ENCODE measurements around the gene PSMC3IP.
"Not testable (repeated sequence)": the region's sequence is repeated elsewhere in the genome, so short reads cannot be mapped to it uniquely, and the experiment has no call there.

Gene PSMC3IP

DNA sequence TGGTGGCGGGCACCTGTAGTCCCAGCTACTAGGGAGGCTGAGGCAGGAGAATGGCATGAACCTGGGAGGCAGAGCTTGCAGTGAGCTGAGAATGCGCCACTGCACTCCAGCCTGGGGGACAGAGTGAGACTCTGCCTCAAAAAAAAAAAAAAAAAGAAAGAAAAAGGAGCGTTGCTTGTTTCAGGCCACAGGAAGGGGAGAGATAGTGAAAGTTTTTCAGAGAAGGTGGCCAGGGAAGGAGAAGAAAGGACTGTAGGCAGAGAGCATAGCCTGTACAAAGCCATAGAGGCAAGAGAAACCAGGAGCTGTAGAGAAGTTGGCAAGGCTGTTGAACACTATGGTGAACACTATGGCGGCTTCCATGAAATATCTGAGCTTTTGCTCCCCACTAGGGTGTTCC, 37.0 kb downstream of the PSMC3IP start:
- H3K4me1 ChIP-seq (ENCODE audit: control insufficient read depth, insufficient read depth, low read length): peaks cover 10% of the 10 kb centered on the region
- 92 to 95% methylated on average over 4 of the region's 4 CpGs for WGBS, 2 experiments
- H3K27ac ChIP-seq (ENCODE audit: insufficient read depth, low read depth, low read length, poor library complexity, severe bottlenecking); H3K27me3 ChIP-seq (ENCODE audit: control insufficient read depth, insufficient read depth, low read length, poor library complexity, severe bottlenecking); H3K9me3 ChIP-seq (ENCODE audit: control insufficient read depth, low read length); H3K4me3 ChIP-seq (ENCODE audit: insufficient read depth, low read depth, low read length): not testable (repeated sequence)
- H3K36me3 ChIP-seq (ENCODE audit: control insufficient read depth, insufficient read depth, low read length): peaks cover 14% of the 10 kb centered on the region

DNA sequence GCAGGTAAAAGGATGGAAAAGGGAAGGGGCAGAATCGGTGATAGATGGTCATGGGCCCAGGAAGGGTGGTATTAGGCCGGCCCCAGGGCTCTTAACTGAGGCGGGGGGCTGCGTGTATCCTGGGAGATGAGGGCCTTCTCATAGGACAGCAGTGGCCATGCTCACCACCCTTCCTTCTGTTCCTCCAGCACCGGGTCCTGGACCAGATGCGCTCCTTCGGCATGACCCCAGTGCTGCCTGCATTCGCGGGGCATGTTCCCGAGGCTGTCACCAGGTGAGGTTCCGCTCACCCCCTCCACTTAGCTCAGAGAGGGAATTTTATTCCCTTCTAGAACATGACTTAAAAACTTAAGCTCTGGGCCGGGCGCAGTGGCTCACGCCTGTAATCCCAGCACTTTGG, 39.0 kb downstream of the PSMC3IP start:
- Histone ChIP-seq H3K27ac (ENCODE audit: insufficient read depth, low read depth, low read length, poor library complexity, severe bottlenecking) (no peak overlapping the region), H3K36me3 (ENCODE audit: control insufficient read depth, insufficient read depth, low read length) (peaks cover 14% of the 10 kb centered on the region), H3K4me3 (ENCODE audit: insufficient read depth, low read depth, low read length) (no peak overlapping the region), H3K4me1 (ENCODE audit: control insufficient read depth, insufficient read depth, low read length) (peaks cover 14% of the 10 kb centered on the region), H3K27me3 (ENCODE audit: control insufficient read depth, insufficient read depth, low read length, poor library complexity, severe bottlenecking) (peaks cover 2% of the 10 kb centered on the region), H3K9me3 (ENCODE audit: control insufficient read depth, low read length) (no peaks in the 10 kb centered on the region)
- 86 to 96% methylated on average over 14 of the region's 14 CpGs for WGBS, 2 experiments

DNA sequence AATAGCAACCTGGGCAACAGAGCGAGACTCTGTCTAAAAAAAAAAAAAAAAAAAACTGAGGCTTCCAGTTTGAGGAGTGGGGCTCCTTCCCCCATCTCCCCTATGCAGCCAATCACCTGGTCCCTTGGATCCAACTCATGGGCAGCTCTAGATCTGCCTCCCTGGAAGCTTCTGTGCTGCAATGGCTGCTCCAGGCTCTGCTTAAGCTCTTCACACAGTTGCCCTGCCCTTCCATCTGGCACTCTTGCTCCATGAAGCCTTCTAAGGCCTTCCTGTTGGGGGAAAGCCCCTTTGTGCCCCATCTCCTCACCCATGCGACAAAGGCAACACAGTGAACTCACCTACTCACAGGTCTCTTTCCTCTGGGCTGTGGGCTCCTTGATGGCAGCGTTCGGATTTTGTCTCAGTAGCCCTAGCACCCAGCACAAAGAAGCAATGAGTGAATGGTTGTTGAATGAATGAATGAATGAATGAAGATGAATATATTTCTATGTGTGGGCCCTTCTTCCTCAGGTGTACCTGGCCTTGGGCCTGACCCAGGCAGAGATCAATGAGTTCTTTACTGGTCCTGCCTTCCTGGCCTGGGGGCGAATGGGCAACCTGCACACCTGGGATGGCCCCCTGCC, 39.6 kb downstream of the PSMC3IP start:
- Histone ChIP-seq H3K27ac (ENCODE audit: insufficient read depth, low read depth, low read length, poor library complexity, severe bottlenecking) (no peak overlapping the region), H3K9me3 (ENCODE audit: control insufficient read depth, low read length) (no peaks in the 10 kb centered on the region), H3K4me1 (ENCODE audit: control insufficient read depth, insufficient read depth, low read length) (peaks cover 14% of the 10 kb centered on the region), H3K36me3 (ENCODE audit: control insufficient read depth, insufficient read depth, low read length) (peaks cover 10% of the 10 kb centered on the region), H3K27me3 (ENCODE audit: control insufficient read depth, insufficient read depth, low read length, poor library complexity, severe bottlenecking) (peaks cover 6% of the 10 kb centered on the region), H3K4me3 (ENCODE audit: insufficient read depth, low read depth, low read length) (no peak overlapping the region)
- 93 to 96% methylated on average over 5 of the region's 5 CpGs for WGBS, 2 experiments

DNA sequence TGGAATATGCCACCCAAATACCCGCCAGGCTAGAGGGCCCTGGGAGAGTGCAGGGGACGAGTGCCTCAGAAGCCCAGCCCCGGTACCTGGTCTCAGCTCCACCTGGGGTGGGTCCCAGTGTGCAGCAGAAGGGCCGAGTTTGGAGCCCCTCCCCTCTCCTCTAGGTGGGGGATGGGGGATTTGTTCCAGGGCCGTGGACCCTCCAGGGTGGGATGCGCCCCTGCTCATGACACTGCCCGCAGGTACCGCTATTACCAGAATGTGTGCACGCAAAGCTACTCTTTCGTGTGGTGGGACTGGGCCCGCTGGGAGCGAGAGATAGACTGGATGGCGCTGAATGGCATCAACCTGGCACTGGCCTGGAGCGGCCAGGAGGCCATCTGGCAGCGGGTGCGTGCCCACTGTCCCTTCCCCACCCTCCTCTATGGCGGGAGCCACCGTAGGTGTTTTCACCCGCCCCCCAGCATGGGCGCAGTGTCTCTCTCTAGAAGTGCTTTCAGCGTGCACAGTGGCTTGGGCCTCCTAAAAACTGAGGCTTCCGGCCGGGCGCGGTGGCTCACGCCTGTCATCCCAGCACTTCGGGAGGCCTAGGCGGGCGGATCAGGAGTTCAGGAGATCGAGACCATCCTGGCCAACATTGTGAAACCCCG, 40.2 kb downstream of the PSMC3IP start:
- Histone ChIP-seq H3K4me1 (ENCODE audit: control insufficient read depth, insufficient read depth, low read length) (peaks cover 14% of the 10 kb centered on the region), H3K4me3 (ENCODE audit: insufficient read depth, low read depth, low read length) (peak overlapping the region; percentile 63), H3K27me3 (ENCODE audit: control insufficient read depth, insufficient read depth, low read length, poor library complexity, severe bottlenecking) (peaks cover 12% of the 10 kb centered on the region), H3K9me3 (ENCODE audit: control insufficient read depth, low read length) (no peaks in the 10 kb centered on the region), H3K36me3 (ENCODE audit: control insufficient read depth, insufficient read depth, low read length) (peaks cover 10% of the 10 kb centered on the region), H3K27ac (ENCODE audit: insufficient read depth, low read depth, low read length, poor library complexity, severe bottlenecking) (no peak overlapping the region)
- WGBS, 2 experiments: 86 to 87% methylated on average over 31 of the region's 31 CpGs

DNA sequence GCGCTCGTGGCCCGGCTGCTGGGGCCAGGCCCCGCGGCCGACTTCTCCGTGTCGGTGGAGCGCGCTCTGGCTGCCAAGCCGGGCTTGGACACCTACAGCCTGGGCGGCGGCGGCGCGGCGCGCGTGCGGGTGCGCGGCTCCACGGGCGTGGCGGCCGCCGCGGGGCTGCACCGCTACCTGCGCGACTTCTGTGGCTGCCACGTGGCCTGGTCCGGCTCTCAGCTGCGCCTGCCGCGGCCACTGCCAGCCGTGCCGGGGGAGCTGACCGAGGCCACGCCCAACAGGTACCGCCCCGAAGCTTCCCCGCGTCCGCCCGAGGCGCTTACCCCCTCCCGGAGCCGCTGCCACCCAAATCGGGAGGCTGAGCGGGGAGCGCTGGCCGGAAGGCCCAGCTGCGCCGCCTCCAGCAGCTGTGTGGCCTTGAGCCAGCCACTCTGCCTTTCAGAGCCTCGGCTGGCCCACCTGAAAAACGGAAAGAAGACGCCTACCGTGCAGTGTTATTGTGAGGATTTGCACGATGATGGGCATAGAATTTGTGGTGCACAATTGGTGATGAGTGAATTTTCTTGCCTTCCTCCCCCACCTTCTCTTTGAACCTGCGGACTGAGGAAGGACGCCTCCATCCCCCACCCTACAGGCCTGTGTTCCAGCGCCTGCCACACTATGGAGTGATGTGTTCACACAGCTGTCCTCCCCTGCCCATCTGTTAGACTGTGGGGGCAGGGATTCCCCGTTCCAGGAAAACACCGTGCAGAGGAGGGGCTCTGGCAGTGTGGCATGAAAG, 41.0 kb downstream of the PSMC3IP start:
- Histone ChIP-seq H3K36me3 (ENCODE audit: control insufficient read depth, insufficient read depth, low read length) (peaks cover 10% of the 10 kb centered on the region), H3K4me1 (ENCODE audit: control insufficient read depth, insufficient read depth, low read length) (peaks cover 14% of the 10 kb centered on the region), H3K9me3 (ENCODE audit: control insufficient read depth, low read length) (no peaks in the 10 kb centered on the region), H3K27me3 (ENCODE audit: control insufficient read depth, insufficient read depth, low read length, poor library complexity, severe bottlenecking) (peaks cover 19% of the 10 kb centered on the region), H3K27ac (ENCODE audit: insufficient read depth, low read depth, low read length, poor library complexity, severe bottlenecking) (peak overlapping the region; percentile 44), H3K4me3 (ENCODE audit: insufficient read depth, low read depth, low read length) (peak overlapping the region; percentile 63)
- 1 to 2% methylated on average over 65 of the region's 65 CpGs for WGBS, 2 experiments

DNA sequence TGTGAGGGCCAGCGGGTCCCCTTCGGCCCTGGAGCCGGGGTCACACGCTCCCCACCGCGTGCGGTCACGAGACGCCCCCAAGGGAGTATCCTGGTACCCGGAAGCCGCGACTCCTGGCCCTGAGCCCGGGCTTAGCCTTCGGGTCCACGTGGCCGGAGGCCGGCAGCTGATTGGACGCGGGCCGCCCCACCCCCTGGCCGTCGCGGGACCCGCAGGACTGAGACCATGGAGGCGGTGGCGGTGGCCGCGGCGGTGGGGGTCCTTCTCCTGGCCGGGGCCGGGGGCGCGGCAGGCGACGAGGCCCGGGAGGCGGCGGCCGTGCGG, 41.5 kb downstream of the PSMC3IP start, which contains the start of gene NAGLU:
TSS of gene NAGLU (plus strand) at position 194 of the 324 bp plus-strand sequence. CDS start at position 226, 32 bp downstream.
- Histone ChIP-seq H3K36me3 (ENCODE audit: control insufficient read depth, insufficient read depth, low read length) (peaks cover 7% of the 10 kb centered on the region), H3K9me3 (ENCODE audit: control insufficient read depth, low read length) (no peaks in the 10 kb centered on the region), H3K27ac (ENCODE audit: insufficient read depth, low read depth, low read length, poor library complexity, severe bottlenecking) (peak within 1 kb of the TSS; percentile 44), H3K4me3 (ENCODE audit: insufficient read depth, low read depth, low read length) (peak within 1 kb of the TSS; percentile 63), H3K27me3 (ENCODE audit: control insufficient read depth, insufficient read depth, low read length, poor library complexity, severe bottlenecking) (peaks cover 25% of the 10 kb centered on the region), H3K4me1 (ENCODE audit: control insufficient read depth, insufficient read depth, low read length) (peaks cover 14% of the 10 kb centered on the region)
- WGBS, 2 experiments: 0 to 1% methylated on average over 40 of the region's 40 CpGs

DNA sequence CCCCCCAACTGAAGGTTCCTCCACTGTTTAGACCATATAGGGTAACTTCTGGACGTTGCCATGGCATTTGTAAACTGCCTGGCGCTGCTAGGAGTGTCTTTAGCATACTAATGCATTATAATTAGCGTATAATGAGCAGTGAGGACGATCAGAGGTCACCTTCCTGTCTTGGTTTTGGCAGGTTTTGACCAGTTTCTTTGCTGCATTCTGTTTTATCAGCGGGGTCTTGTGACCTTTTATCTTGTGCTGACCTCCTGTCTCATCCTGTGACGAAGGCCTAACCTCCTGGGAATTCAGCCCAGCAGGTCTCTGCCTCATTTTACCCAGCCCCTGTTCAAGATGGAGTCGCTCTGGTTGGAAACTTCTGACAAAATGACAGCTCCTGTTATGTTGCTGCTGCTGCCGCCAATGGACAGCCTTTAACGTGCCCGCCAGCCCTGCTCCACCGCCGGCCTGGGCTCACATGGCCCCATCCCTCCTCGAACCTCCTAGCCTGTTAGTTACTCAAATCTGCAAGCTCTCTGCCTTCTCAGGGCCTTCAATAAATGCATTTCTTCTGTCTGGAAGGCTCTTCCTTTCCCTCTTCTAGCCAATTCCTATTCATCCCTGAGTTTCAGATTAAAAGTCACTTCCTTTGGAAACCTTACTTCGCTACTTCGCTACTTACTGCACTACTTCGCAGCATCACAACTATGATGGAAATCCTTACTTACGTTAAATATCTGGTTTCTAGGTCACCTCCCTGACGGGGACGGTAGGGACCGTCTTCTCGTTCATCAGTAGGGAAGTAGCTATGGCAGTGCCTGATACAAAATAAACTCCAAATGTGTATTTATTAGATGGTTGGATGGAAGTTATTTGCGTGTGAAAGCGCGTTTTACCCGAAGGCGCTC, 42.1 kb downstream of the PSMC3IP start:
- peaks cover 14% of the 10 kb centered on the region for H3K4me1 ChIP-seq (ENCODE audit: control insufficient read depth, insufficient read depth, low read length)
- 55 to 56% methylated on average over 26 of the region's 26 CpGs for WGBS, 2 experiments
- H3K4me3 ChIP-seq (ENCODE audit: insufficient read depth, low read depth, low read length): peak overlapping the region; percentile 63
- H3K9me3 ChIP-seq (ENCODE audit: control insufficient read depth, low read length): no peaks in the 10 kb centered on the region
- H3K27me3 ChIP-seq (ENCODE audit: control insufficient read depth, insufficient read depth, low read length, poor library complexity, severe bottlenecking): peaks cover 28% of the 10 kb centered on the region
- no peak overlapping the region for H3K27ac ChIP-seq (ENCODE audit: insufficient read depth, low read depth, low read length, poor library complexity, severe bottlenecking)
- peaks cover 5% of the 10 kb centered on the region for H3K36me3 ChIP-seq (ENCODE audit: control insufficient read depth, insufficient read depth, low read length)

DNA sequence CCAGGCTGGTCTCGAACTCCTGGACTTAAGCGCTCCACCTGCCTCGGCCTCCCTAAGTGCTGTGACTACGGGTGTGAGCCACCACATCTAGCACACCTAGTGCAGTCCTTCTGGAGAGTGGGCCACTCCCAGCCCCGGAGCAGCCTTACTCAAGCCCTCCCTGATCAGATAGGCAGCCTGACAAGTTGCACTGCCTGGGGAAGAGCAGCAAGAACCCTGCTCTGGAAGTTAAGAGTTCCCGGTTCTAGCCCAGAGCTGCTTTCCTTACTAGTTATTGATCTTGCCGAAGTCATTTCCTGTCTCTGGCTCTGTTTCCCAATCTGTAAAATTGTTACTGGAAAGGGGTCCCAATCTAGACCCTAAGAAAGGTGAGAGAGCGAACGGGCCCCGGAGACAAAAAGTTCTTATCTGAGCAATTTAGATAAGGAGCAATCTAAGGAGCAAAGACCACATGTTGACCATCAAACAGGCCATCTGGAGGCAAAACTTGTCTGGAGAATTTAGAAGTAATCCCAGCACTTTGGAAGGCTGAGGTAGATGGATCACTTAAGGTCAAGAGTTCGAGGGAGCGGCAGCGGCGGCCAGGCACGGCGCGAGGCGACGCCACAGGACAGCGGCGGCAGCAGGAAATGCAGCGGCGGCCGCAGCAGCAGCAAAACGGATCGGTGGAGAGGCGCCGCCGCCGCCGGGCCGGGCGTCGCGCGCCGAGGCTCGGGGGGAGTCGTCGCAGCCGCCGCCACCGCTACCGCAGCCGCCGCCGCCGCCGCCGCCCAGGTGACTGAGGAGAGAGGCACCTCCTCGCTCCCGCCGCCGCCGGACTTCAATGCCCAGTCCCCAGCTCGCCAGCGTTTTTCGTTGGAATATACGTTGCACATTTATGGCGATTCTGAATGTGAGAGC, 45.8 kb downstream of the PSMC3IP start:
- peaks cover 6% of the 10 kb centered on the region for H3K4me1 ChIP-seq (ENCODE audit: control insufficient read depth, insufficient read depth, low read length)
- no peaks in the 10 kb centered on the region for H3K36me3 ChIP-seq (ENCODE audit: control insufficient read depth, insufficient read depth, low read length)
- H3K4me3 ChIP-seq (ENCODE audit: insufficient read depth, low read depth, low read length): peak overlapping the region; percentile 39
- 17% methylated on average over 60 of the region's 60 CpGs for WGBS, 2 experiments
- H3K27ac ChIP-seq (ENCODE audit: insufficient read depth, low read depth, low read length, poor library complexity, severe bottlenecking): no peak overlapping the region
- H3K9me3 ChIP-seq (ENCODE audit: control insufficient read depth, low read length): no peaks in the 10 kb centered on the region
- H3K27me3 ChIP-seq (ENCODE audit: control insufficient read depth, insufficient read depth, low read length, poor library complexity, severe bottlenecking): peaks cover 28% of the 10 kb centered on the region

DNA sequence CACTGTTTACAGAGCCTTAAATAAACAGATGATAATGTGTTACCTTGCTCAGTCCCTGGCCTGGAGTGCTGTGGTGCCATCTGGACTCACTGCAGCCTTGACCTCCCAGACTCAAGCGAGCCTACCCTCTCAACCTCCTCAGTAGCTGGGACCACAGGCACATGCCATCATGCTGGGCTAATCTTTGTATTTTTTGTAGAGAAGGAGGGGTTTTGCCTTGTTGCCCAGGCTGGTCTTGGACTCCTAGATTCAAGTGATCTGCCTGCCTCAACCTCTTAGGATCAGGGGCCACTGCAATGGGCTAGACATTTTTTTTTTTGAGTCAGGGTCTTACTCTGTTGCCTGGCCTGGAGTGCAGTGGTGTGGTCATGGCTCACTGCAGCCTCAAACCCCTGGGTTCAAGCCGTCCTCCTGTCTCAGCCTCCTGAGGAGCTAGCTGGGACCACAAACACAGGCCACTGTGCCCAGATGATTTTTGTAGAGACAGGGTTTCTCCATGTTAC, 46.5 kb downstream of the PSMC3IP start:
- 82 to 88% methylated on average over 2 of the region's 2 CpGs for WGBS, 2 experiments
- Histone ChIP-seq H3K27me3 (ENCODE audit: control insufficient read depth, insufficient read depth, low read length, poor library complexity, severe bottlenecking) (peaks cover 28% of the 10 kb centered on the region), H3K4me3 (ENCODE audit: insufficient read depth, low read depth, low read length) (no peak overlapping the region), H3K9me3 (ENCODE audit: control insufficient read depth, low read length) (no peaks in the 10 kb centered on the region), H3K4me1 (ENCODE audit: control insufficient read depth, insufficient read depth, low read length) (peaks cover 5% of the 10 kb centered on the region), H3K36me3 (ENCODE audit: control insufficient read depth, insufficient read depth, low read length) (no peaks in the 10 kb centered on the region), H3K27ac (ENCODE audit: insufficient read depth, low read depth, low read length, poor library complexity, severe bottlenecking) (no peak overlapping the region)
